ENCODE data around the gene PCARE.

- no peak for TF ChIP-seq EP300 (IDR thresholded peaks at IDR 0.05)
- no peak for TF ChIP-seq CTCF (IDR thresholded peaks at IDR 0.05)
- no peak for TF ChIP-seq POLR2AphosphoS5 (IDR thresholded peaks at IDR 0.05)
- no peak for TF ChIP-seq POLR2A (IDR thresholded peaks at IDR 0.05)
Observed at GRCh38 chr2:29110916-29111535, 36.7 kb upstream of the PCARE start.

Data from sigmoid colon (tissue), 4 donors.